GM18873 (cell line): ENCODE measurements around the gene MMP24OS.
"Not testable (repeated sequence)": the region's sequence is repeated elsewhere in the genome, so short reads cannot be mapped to it uniquely, and the experiment has no call there.

Experiments used
- ATAC-seq: cut with Tn5 transposase; IDR thresholded peaks from one replicate; pipeline ENCODE4 v1.9.1; 2021; ENCODE audit warnings: mild to moderate bottlenecking, moderate library complexity, moderate number of reproducible peaks; ENCODE audit not compliant: unreplicated experiment, low FRiP score

Gene MMP24OS

GRCh38 chr20:35260426-35260825 lies 17.5 kb downstream of the MMP24OS start:
- ATAC-seq: no peak

- ATAC-seq: no peak
Measured at GRCh38 chr20:35257175-35257909, 20.6 kb downstream of the MMP24OS start.

GRCh38 chr20:35254448-35254999 lies 23.4 kb downstream of the MMP24OS start:
- ATAC-seq: no peak

GRCh38 chr20:35253010-35253409 lies 24.9 kb downstream of the MMP24OS start:
- no peak for ATAC-seq

- ATAC-seq: not testable (repeated sequence)
Measured at GRCh38 chr20:35252598-35252997, 25.3 kb downstream of the MMP24OS start.

- no peak for ATAC-seq
Measured at GRCh38 chr20:35252037-35252461, 25.9 kb downstream of the MMP24OS start.

- no peak for ATAC-seq
Measured at GRCh38 chr20:35251613-35251940, 26.3 kb downstream of the MMP24OS start.

GRCh38 chr20:35248641-35249475 lies 29.1 kb downstream of the MMP24OS start:
- no peak for ATAC-seq

- ATAC-seq: no peak
Measured at GRCh38 chr20:35246723-35247122, 31.2 kb downstream of the MMP24OS start.

GRCh38 chr20:35243986-35244385 lies 33.9 kb downstream of the MMP24OS start:
- no peak for ATAC-seq

- ATAC-seq: no peak
Measured at GRCh38 chr20:35243317-35243716, 34.6 kb downstream of the MMP24OS start.

- no peak for ATAC-seq
Measured at GRCh38 chr20:35240811-35241293, 37.1 kb downstream of the MMP24OS start.

- no peak for ATAC-seq
Measured at GRCh38 chr20:35240083-35240810, 37.7 kb downstream of the MMP24OS start.

- no peak for ATAC-seq
Measured at GRCh38 chr20:35238735-35239134, 39.2 kb downstream of the MMP24OS start.

GRCh38 chr20:35238170-35238569 lies 39.8 kb downstream of the MMP24OS start:
- ATAC-seq: no peak

GRCh38 chr20:35237486-35237885 lies 40.4 kb downstream of the MMP24OS start:
- ATAC-seq: no peak

- no peak for ATAC-seq
Measured at GRCh38 chr20:35235881-35236280, 42.0 kb downstream of the MMP24OS start.

- no peak for ATAC-seq
Measured at GRCh38 chr20:35232575-35232974, 45.3 kb downstream of the MMP24OS start.

- no peak for ATAC-seq
Measured at GRCh38 chr20:35226884-35227681, 50.8 kb downstream of the MMP24OS start.
